HL-60 (cell line): ENCODE measurements around the gene RNH1.

ENCODE experiments used
- DNase-seq, 2 experiments: peaks; one replicate each; pipeline ENCODE4 v3.0.0-alpha.2; 2010 to 2020; ENCODE audit warnings: low read depth in 1 of 2, low spot score in 1 of 2
- H3K27ac ChIP-seq: fragments of 250-450 bp; sonication (Bioruptor Pico); replicated peaks from 2 replicates; pipeline ENCODE4 v1.5.1; 2020; ENCODE audit warnings: mild to moderate bottlenecking, moderate library complexity
- H3K27me3 ChIP-seq: fragments of 250-450 bp; sonication (Bioruptor Pico); 2 replicates; pipeline ENCODE4 v1.5.1; 2021; ENCODE audit warnings: mild to moderate bottlenecking, moderate library complexity; ENCODE audit not compliant: insufficient read depth, poor library complexity, severe bottlenecking
- H3K4me3 ChIP-seq: replicated peaks from 2 replicates; pipeline ENCODE4 v1.5.1; 2011; ENCODE audit warnings: mild to moderate bottlenecking, control low read depth, low read length; ENCODE audit not compliant: insufficient read depth
- GABPA ChIP-seq: IDR thresholded peaks from 2 replicates; pipeline ENCODE4 v1.6.1; 2012; ENCODE audit warnings: low read depth
- POLR2AphosphoS5 ChIP-seq: IDR thresholded peaks from 2 replicates; pipeline ENCODE4 v1.6.1; 2012; ENCODE audit warnings: low read depth
- SPI1 ChIP-seq: IDR thresholded peaks from 2 replicates; pipeline ENCODE4 v1.6.1; 2012; ENCODE audit warnings: low read depth, mild to moderate bottlenecking, borderline replicate concordance
- TF ChIP-seq, protein P1 (sequence below): IDR thresholded peaks from 2 replicates; pipeline ENCODE4 v1.6.1; 2012; ENCODE audit warnings: low read depth; ENCODE audit not compliant: insufficient replicate concordance
- TF ChIP-seq, protein P2 (sequence below): IDR thresholded peaks from one replicate; pipeline ENCODE4 v1.5.1; 2011; ENCODE audit warnings: low read length, control low read depth, inconsistent platforms; ENCODE audit not compliant: insufficient read depth

The RNH1 gene

DNA sequence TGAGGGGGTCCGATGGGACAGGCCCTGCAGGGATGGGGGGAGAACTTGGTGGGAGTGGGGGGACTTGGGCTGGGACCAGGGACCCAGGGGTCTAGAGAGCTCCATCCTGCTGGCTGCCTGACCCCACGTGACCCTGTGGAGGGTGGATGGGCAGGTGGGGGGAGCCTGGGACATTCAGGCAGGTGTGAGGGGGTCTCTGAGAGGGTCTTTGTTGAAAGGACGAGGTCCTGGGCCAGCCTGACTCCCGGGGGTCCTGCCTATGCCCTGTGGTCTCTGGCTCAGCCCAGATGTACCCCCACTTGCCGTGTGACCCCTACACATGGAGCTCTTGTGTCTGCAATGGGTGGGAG lies 37.8 kb upstream of the RNH1 start:
- Histone ChIP-seq H3K27me3 (no peaks in the 10 kb centered on the region), H3K27ac (no peak overlapping the region), H3K4me3 (no peak overlapping the region)
- TF ChIP-seq, protein P1, sequence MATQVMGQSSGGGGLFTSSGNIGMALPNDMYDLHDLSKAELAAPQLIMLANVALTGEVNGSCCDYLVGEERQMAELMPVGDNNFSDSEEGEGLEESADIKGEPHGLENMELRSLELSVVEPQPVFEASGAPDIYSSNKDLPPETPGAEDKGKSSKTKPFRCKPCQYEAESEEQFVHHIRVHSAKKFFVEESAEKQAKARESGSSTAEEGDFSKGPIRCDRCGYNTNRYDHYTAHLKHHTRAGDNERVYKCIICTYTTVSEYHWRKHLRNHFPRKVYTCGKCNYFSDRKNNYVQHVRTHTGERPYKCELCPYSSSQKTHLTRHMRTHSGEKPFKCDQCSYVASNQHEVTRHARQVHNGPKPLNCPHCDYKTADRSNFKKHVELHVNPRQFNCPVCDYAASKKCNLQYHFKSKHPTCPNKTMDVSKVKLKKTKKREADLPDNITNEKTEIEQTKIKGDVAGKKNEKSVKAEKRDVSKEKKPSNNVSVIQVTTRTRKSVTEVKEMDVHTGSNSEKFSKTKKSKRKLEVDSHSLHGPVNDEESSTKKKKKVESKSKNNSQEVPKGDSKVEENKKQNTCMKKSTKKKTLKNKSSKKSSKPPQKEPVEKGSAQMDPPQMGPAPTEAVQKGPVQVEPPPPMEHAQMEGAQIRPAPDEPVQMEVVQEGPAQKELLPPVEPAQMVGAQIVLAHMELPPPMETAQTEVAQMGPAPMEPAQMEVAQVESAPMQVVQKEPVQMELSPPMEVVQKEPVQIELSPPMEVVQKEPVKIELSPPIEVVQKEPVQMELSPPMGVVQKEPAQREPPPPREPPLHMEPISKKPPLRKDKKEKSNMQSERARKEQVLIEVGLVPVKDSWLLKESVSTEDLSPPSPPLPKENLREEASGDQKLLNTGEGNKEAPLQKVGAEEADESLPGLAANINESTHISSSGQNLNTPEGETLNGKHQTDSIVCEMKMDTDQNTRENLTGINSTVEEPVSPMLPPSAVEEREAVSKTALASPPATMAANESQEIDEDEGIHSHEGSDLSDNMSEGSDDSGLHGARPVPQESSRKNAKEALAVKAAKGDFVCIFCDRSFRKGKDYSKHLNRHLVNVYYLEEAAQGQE, result no peak
- TF ChIP-seq, protein P2, sequence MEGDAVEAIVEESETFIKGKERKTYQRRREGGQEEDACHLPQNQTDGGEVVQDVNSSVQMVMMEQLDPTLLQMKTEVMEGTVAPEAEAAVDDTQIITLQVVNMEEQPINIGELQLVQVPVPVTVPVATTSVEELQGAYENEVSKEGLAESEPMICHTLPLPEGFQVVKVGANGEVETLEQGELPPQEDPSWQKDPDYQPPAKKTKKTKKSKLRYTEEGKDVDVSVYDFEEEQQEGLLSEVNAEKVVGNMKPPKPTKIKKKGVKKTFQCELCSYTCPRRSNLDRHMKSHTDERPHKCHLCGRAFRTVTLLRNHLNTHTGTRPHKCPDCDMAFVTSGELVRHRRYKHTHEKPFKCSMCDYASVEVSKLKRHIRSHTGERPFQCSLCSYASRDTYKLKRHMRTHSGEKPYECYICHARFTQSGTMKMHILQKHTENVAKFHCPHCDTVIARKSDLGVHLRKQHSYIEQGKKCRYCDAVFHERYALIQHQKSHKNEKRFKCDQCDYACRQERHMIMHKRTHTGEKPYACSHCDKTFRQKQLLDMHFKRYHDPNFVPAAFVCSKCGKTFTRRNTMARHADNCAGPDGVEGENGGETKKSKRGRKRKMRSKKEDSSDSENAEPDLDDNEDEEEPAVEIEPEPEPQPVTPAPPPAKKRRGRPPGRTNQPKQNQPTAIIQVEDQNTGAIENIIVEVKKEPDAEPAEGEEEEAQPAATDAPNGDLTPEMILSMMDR, result no peak
- TF ChIP-seq GABPA (no peak), SPI1 (no peak), POLR2AphosphoS5 (no peak)
- no peak for DNase-seq

DNA sequence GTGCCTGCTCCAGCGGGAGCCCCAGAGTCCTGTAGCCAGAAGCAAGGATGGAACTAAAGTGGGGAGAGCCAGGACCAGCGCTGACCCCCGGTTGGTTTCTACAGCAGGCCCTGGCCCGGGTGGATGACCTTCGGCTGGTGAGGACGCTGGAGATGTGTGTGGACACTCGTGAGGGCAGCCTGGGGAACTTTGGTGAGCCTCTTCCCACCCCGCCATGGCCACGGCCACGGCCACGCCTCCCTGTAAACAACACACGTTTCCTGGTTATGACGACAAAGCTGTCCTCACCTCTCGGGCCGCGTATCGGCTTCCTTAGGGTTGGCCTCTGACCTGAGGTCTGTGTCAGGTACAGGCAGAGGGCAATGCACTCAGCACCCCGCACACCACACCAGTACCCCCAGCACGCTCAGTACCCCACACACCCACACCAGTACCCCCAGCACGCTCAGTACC lies 34.4 kb upstream of the RNH1 start:
- Histone ChIP-seq H3K27ac (no peak overlapping the region), H3K27me3 (no peaks in the 10 kb centered on the region), H3K4me3 (no peak overlapping the region)
- DNase-seq, result no peak
- TF ChIP-seq POLR2AphosphoS5, result no peak

- Histone ChIP-seq H3K27ac (no peak overlapping the region), H3K4me3 (no peak overlapping the region), H3K27me3 (no peaks in the 10 kb centered on the region)
Measured at GRCh38 chr11:540583-541432, 33.8 kb upstream of the RNH1 start.

More at GRCh38 chr11:540583-541432, 33.8 kb upstream of the RNH1 start:
- TF ChIP-seq, protein P1, result no peak
- TF ChIP-seq, protein P2, result no peak
- TF ChIP-seq SPI1, result no peak
- TF ChIP-seq POLR2AphosphoS5, result no peak
- no peak for TF ChIP-seq GABPA
- DNase-seq, result no peak
